Suppressor macrophage treated with lipopolysaccharide for 4 hours (primary cell): ENCODE results near the gene STAT1.

Experiments
- DNase-seq: peaks from one replicate; pipeline ENCODE4 v3.0.0-alpha.2; 2020

STAT1 gene

DNA sequence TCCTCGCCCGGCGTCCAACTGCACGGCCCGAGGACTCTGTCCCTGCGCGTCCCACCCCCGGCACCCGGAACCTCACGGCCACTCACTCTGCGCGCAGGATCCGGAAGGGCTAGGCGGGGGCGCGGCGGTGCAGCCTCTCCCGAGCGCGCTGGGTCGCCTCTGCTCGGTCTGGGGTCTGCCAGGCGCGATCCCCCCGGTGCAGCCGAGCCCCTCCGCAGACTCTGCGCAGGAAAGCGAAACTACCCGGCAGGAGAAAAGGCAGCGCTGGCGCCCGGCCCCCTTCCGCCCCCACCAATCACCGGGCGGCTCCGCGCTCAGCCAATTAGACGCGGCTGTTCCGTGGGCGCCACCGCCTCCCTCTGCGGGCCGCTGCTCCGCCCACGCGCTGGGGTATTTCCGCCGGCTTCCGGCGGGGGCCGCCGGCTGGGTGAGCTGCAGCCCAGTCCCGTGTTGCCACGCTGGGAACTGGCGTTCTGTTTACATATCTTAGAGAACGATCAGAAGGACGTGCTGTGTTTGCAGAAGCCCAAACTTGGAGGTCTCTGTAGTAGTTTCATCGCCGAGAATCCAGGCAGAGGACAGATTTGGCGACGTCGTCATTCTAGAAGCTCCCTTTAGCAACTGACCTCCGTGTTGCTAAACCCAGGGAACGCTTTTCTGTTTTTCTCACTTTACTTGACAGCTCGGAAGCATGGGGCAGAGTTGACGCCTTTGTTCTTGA is at the start of gene STAT1:
Gene STAT1 (minus strand): TSS at position 240 of the 721 bp plus-strand sequence. CDS start 4,168 bp downstream, outside the sequence.
- DNase-seq, result peak; percentile 99

DNA sequence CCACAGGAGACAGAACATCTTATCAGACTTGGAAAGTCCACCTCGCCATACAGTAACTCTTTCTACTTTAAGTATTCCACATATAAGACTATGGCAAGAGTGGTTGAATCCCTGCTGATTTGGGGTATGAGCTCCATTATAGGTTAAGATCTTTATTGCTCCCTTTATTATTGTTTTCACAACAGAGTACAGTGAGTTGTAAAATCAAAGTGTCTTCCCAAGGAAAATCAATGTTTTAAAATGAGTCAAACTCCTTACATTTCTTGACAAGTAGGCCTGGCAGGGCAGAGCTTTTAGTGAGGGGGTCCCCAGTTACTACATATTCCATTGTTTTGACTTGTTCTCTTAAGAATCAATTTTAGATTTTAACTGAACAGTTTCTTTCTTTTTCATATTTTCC is 49.6 kb upstream of the STAT1 start:
- DNase-seq, result no peak

GRCh38 chr2:191061381-191061980 is 47.5 kb upstream of the STAT1 start:
- DNase-seq, result no peak

DNA sequence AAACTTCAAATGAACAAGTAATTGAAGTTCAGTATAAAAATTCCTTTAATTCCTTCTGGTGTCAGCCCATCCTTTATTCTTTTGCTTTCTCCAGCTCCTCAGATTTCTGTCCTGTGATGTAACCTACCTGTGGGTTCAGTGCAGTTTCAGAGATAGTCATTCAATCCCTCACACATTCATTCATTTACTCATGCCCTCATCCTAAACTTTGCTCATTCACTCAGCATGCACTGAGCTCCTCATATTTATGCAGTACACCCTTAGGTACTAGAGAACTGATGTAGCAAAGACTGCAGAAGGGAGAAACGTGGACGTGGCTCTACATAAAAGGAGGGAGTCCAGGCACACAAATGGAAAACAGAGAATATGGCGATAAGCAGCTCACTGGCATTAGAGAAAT is 45.3 kb upstream of the STAT1 start:
- no peak for DNase-seq

DNA sequence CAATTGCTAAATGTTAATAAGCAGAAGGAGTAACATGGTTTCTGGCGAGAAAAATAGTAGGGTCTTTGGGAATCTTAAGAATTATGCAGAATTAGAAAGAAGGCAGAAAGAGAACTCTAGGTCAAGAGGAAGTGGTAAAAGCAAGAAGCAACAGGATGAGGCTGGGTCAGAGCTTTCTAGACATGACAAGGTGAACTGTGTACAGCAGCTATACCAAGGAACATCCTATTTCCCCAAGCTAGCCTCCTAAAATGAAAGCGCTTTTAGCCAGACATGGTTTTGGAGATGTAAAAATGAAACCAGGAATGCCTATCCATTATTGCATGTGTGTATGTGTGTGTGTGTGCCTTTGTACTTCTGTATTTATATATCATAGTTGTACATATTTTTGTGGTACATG is 42.3 kb upstream of the STAT1 start:
- DNase-seq, result peak; percentile 47

- no peak for DNase-seq
These were observed 39.3 kb upstream of the STAT1 start for GRCh38 chr2:191053256-191053655.

DNA sequence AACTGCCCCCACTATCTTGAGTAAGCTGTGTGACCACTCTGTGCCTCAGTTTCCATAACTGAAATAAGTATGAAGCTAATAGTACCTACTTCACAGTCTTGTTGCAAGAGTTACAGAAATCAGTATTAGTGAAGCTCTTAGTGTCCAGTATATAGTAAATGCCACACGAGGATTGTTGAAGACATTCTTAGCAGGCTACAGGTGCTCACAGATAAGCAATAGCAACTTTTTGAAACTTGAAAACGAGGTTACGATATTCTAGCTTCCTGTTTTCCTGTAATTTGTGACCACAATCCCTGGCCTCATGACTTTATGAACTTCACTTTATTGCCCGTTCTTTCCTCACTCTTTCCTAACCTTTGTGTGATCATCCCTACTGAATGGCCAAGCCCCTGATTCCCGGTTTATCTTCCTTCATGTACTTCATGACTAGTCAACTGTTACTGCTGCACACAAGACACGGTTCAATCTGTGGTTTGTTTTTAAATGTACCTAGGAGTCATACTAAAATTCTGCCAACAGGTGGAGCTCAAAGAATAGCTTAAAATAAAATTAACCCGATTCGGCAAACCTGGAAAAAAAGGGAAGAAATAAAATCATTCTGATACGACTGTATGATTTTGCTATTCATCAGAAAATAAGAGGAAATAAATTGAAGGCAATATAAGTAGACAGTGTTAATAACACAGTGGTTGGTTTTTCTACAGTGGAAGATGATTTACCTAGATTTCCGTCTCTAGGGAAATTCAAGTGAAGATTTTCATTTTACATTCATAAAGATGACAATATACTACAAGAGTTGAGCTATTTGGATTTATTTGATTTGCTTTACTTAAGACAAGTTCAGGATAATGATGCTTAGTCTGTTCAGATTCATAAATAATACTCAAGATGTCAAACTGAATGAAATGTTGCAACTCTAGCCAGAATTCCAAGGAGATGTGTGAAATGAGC is 38.1 kb upstream of the STAT1 start:
- DNase-seq, result peak; percentile 76

GRCh38 chr2:191051177-191051576 is 37.2 kb upstream of the STAT1 start:
- DNase-seq, result no peak

- DNase-seq, result no peak
These were observed 36.6 kb upstream of the STAT1 start for GRCh38 chr2:191050640-191050987.

- DNase-seq, result no peak
These were observed 36.0 kb upstream of the STAT1 start for GRCh38 chr2:191049728-191050639.

DNA sequence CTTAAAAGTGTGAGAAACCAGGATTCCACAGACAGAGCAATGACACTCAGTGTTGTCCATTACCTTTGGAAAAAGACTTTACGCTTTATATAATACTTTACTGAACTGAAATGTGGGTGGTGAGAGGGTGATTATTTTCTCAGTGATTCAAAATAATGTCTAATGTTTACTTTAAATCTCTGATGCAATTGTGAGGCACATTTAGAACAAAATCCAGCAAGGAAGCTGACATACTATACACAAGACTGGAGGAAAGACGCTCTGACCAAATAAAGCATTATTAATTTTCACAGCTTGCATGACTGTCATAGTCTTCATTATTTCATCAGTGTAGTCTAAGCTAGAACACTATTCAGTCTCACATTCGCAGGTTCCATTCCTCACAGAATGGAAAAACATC is 34.1 kb upstream of the STAT1 start:
- no peak for DNase-seq

- DNase-seq, result no peak
These were observed 31.2 kb upstream of the STAT1 start for GRCh38 chr2:191045141-191045540.

DNA sequence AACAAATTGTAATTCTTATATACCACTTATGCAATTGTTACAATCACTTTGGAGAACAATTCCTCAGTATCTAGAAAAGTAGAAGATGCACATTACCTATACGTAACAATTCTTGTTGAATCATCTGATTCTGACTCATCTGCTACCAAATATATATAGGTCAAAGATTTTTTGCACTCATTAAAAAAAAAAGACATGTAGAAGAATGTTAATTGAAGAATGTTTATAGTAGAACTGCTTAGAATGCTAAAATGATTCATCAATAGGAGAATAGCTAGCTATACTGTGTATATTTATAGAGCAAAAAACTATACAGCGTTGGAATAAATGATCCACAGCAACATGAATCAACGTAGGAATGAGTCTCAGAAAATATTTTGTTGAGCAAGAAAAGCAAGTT is 29.5 kb upstream of the STAT1 start:
- DNase-seq, result no peak

- DNase-seq, result no peak
These were observed 27.6 kb upstream of the STAT1 start for GRCh38 chr2:191041418-191042161.

GRCh38 chr2:191039616-191040015 is 25.6 kb upstream of the STAT1 start:
- no peak for DNase-seq

- no peak for DNase-seq
These were observed 24.8 kb upstream of the STAT1 start for GRCh38 chr2:191038741-191039140.

GRCh38 chr2:191038241-191038725 is 24.3 kb upstream of the STAT1 start:
- DNase-seq, result no peak

- no peak for DNase-seq
These were observed 23.4 kb upstream of the STAT1 start for GRCh38 chr2:191037351-191037750.

GRCh38 chr2:191036363-191036762 is 22.4 kb upstream of the STAT1 start:
- DNase-seq, result no peak

- DNase-seq, result no peak
These were observed 18.8 kb upstream of the STAT1 start for GRCh38 chr2:191032588-191033429.

- DNase-seq, result no peak
These were observed 17.3 kb upstream of the STAT1 start for GRCh38 chr2:191031256-191031655.
